Panc1 (cell line): ENCODE results near the gene FAM221B. TPM values are rescaled to one million over a fixed set of nuclear protein-coding genes. Genes with fewer than 3 reads are reported as not detected.

Source experiments
- ATAC-seq: fragments of 200-7000 bp; cut with Tn5 transposase; 2 replicates; pipeline ENCODE4 v1.9.1; 2020; ENCODE audit warnings: mild to moderate bottlenecking, moderate library complexity
- BruUV-seq: library from RNA; stranded (reverse); fragments of 400-500 nt; replicated peaks from 2 replicates; lab custom pipeline; 2021; lab: Mats Ljungman, UMichigan
- CTCF ChIA-PET: fragments of 300-600 bp; sonication (Branson Sonifier 250); formaldehyde crosslinking; loops from one replicate; lab custom pipeline; 2022; ENCODE audit warnings: antibody characterized with exemption; lab: Charles Lee
- POLR2A ChIA-PET: fragments of 300-600 bp; sonication (Branson Sonifier 250); formaldehyde crosslinking; loops from one replicate; lab custom pipeline; 2022; ENCODE audit warnings: antibody characterized with exemption; lab: Charles Lee
- DNase-seq: peaks from one replicate; pipeline ENCODE4 v3.0.0-alpha.2; 2010; ENCODE audit warnings: low read depth, low spot score
- H3K27ac ChIP-seq: 2 replicates; pipeline ENCODE4 v1.5.1; 2011; ENCODE audit warnings: mild to moderate bottlenecking, low read length, inconsistent platforms
- H3K27me3 ChIP-seq: fragments of 200-500 bp; sonication (Bioruptor generic); 2 replicates; pipeline ENCODE4 v1.6.0; 2014; ENCODE audit warnings: low read length, inconsistent platforms; ENCODE audit not compliant: control insufficient read depth, insufficient read depth
- H3K36me3 ChIP-seq: fragments of 200-500 bp; sonication (Bioruptor generic); 2 replicates; pipeline ENCODE4 v1.5.1; 2014; ENCODE audit warnings: inconsistent platforms, mild to moderate bottlenecking, low read length, moderate library complexity; ENCODE audit not compliant: control insufficient read depth, insufficient read depth
- H3K4me1 ChIP-seq: 2 replicates; pipeline ENCODE4 v1.5.1; 2011; ENCODE audit warnings: inconsistent platforms, mild to moderate bottlenecking, low read length, moderate library complexity; ENCODE audit not compliant: control insufficient read depth, insufficient read depth
- H3K4me3 ChIP-seq, 2 experiments: 2 replicates each; pipeline ENCODE4 v1.5.1; 2011 to 2012; ENCODE audit warnings: low read depth in 2 of 2, low read length in 2 of 2, mild to moderate bottlenecking in 2 of 2, inconsistent platforms in 1 of 2, moderate library complexity in 1 of 2
- H3K9me3 ChIP-seq: fragments of 200-500 bp; sonication (Bioruptor generic); 2 replicates; pipeline ENCODE4 v1.5.1; 2014; ENCODE audit warnings: low read depth, mild to moderate bottlenecking, inconsistent platforms, low read length, moderate library complexity; ENCODE audit not compliant: control insufficient read depth, insufficient read depth
- POLR2AphosphoS5 ChIP-seq: IDR thresholded peaks from 2 replicates; pipeline ENCODE4 v1.6.1; 2012; ENCODE audit warnings: mild to moderate bottlenecking, low read depth, low read length, moderate library complexity
- SIN3A ChIP-seq: IDR thresholded peaks from 2 replicates; pipeline ENCODE4 v1.6.1; 2012; ENCODE audit warnings: low read depth, mild to moderate bottlenecking, low read length, moderate library complexity, borderline replicate concordance; ENCODE audit not compliant: insufficient read depth
- in situ Hi-C: cut with HindIII; loops from 2 replicates; pipeline ENCODE4 v1.10.0; 2016; ENCODE audit warnings: low sequenced_read_pairs, low pct_unique_long_range_greater_than_20kb
- intact Hi-C: fragments of 100-400 bp; cut with micrococcal nuclease; formaldehyde crosslinking; loops from one replicate; pipeline ENCODE4 v1.10.0; 2022; ENCODE audit not compliant: unreplicated experiment
- total RNA-seq: library from RNA; stranded (reverse); gene quantifications from one replicate; pipeline ENCODE4 v1.2.1, GENCODE V29; 2021; ENCODE audit not compliant: unreplicated experiment
- TF ChIP-seq, protein P1 (sequence below): fragments of 450-650 bp; IDR thresholded peaks from 2 replicates; pipeline ENCODE4 v1.5.1; 2017; ENCODE audit warnings: mild to moderate bottlenecking
- TF ChIP-seq, protein P2 (sequence below), 2 experiments: IDR thresholded peaks; 2 replicates each; pipeline ENCODE4 v1.6.1; 2011 to 2012; ENCODE audit warnings: low read depth in 2 of 2, control low read depth in 1 of 2, low read length in 1 of 2, mild to moderate bottlenecking in 1 of 2, moderate library complexity in 1 of 2; ENCODE audit not compliant: insufficient read depth in 1 of 2

The FAM221B gene
- total RNA-seq, 1 experiment from 2014 or later = not detected

DNA sequence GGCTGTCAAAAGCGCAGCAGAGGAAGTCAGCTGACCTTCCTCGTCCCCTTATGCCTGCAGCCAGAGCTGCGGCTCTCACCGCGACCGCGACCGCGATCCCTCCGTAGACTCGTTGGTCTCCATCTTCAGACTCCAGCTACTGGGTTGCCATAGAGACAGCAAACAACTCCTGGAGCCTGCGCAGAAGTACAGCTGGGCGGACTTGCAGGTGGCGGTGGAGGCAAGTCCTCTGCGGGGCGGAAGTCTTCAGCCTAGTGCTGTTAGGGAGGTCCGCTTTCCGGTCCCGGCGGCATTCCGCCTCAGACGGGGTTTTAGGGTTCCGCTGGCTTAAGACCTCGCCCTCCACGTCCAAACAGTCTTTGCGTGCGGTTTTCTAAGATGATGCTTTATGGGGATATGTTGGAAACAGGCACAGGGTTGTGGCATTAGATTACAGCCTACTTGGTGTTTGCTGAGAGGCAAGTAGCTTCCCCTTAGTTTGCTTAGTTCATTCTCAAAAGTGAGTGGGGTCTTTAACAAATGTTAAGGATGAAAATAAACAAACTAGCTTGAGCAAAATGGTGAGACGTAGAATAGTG lies 16.4 kb downstream of the FAM221B start, which contains the start of gene SPAG8:
TSS of gene SPAG8 (minus strand) at position 238 of the 578 bp plus-strand sequence. CDS start at position 123, 115 bp downstream.
- ATAC-seq = peak; percentile 82
- Histone ChIP-seq H3K27ac (peak within 1 kb of the TSS; percentile 79), H3K9me3 (no peaks in the 10 kb centered on the region), H3K36me3 (no peaks in the 10 kb centered on the region), H3K4me3 (peak within 1 kb of the TSS; percentile 47 to 69), H3K4me1 (peaks cover 29% of the 10 kb centered on the region), H3K27me3 (peaks cover 3% of the 10 kb centered on the region; the same call in 1 of the 2 replicates)
- in situ Hi-C loops (no loop called here), intact Hi-C loops (loop anchor here (10.0 kb wide), 1 partner anchor 157 kb away; the partner anchor contains the start of genes CCDC107, RMRP and SIT1)
- TF ChIP-seq POLR2AphosphoS5 (peak; percentile 77), SIN3A (peak; percentile 91)
- TF ChIP-seq, protein P1, sequence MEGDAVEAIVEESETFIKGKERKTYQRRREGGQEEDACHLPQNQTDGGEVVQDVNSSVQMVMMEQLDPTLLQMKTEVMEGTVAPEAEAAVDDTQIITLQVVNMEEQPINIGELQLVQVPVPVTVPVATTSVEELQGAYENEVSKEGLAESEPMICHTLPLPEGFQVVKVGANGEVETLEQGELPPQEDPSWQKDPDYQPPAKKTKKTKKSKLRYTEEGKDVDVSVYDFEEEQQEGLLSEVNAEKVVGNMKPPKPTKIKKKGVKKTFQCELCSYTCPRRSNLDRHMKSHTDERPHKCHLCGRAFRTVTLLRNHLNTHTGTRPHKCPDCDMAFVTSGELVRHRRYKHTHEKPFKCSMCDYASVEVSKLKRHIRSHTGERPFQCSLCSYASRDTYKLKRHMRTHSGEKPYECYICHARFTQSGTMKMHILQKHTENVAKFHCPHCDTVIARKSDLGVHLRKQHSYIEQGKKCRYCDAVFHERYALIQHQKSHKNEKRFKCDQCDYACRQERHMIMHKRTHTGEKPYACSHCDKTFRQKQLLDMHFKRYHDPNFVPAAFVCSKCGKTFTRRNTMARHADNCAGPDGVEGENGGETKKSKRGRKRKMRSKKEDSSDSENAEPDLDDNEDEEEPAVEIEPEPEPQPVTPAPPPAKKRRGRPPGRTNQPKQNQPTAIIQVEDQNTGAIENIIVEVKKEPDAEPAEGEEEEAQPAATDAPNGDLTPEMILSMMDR = no peak
- TF ChIP-seq, protein P2, sequence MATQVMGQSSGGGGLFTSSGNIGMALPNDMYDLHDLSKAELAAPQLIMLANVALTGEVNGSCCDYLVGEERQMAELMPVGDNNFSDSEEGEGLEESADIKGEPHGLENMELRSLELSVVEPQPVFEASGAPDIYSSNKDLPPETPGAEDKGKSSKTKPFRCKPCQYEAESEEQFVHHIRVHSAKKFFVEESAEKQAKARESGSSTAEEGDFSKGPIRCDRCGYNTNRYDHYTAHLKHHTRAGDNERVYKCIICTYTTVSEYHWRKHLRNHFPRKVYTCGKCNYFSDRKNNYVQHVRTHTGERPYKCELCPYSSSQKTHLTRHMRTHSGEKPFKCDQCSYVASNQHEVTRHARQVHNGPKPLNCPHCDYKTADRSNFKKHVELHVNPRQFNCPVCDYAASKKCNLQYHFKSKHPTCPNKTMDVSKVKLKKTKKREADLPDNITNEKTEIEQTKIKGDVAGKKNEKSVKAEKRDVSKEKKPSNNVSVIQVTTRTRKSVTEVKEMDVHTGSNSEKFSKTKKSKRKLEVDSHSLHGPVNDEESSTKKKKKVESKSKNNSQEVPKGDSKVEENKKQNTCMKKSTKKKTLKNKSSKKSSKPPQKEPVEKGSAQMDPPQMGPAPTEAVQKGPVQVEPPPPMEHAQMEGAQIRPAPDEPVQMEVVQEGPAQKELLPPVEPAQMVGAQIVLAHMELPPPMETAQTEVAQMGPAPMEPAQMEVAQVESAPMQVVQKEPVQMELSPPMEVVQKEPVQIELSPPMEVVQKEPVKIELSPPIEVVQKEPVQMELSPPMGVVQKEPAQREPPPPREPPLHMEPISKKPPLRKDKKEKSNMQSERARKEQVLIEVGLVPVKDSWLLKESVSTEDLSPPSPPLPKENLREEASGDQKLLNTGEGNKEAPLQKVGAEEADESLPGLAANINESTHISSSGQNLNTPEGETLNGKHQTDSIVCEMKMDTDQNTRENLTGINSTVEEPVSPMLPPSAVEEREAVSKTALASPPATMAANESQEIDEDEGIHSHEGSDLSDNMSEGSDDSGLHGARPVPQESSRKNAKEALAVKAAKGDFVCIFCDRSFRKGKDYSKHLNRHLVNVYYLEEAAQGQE (IDR thresholded peaks at IDR 0.05; ENCODE audit: insufficient read depth in 1 of 2, low read depth in 2 of 2, low read length in 1 of 2) = peak in 1 of 2 experiments; percentile 46; a peak in 1 of 4 replicates
- ChIA-PET CTCF (interaction anchor here (0.6 to 1.6 kb wide), 3 partner anchors 13 to 66 kb away, joined by 4 to 8 read pairs (median 7); no protein-coding TSS in a partner anchor), POLR2A (interaction anchor here (0.6 kb wide), 1 partner anchor 80 kb away, joined by 10 read pairs; the partner anchor contains the start of genes CREB3 and TLN1)
- DNase-seq = peak; percentile 75
- no TSS peak for BruUV-seq

DNA sequence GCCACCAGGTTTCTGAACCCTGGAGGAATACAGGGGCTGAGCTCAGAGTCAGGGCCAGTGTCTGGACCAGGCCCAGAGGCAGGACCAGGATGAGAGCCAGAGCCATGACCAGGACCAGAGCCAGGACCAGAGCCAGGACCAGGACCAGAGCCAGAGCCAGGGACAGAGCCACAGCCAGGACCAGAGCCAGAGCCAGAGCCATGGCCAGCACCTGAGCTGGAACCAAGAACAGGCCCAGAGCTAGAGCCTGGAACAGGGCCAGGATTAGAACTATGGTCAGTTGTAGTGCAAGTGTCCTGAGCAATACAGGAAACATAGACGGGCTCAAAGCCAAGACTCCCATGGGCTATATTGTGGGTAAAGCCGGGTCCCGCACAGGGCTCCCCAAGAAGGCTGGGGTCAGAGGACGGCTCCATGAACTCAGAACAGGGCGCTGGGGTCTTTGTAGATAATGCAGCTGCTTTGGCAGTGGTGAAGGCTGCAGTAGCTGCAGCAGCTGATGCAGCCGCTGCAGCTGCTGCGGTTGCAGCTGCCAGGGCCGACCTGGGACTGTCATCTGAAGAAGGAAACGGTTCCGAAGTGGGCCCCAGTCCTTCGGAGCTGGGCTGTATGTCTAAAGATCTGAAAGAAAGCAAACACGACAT lies 17.0 kb downstream of the FAM221B start:
- BruUV-seq = no TSS peak
- in situ Hi-C loops = no loop called here
- Histone ChIP-seq H3K4me3 (peak overlapping the region; percentile 47 to 69), H3K27me3 (no peaks in the 10 kb centered on the region; the same call in 1 of the 2 replicates), H3K4me1 (peaks cover 29% of the 10 kb centered on the region), H3K36me3 (no peaks in the 10 kb centered on the region), H3K27ac (peak overlapping the region; percentile 79; the same call in 1 of the 2 replicates), H3K9me3 (no peaks in the 10 kb centered on the region)
- ChIA-PET POLR2A (interaction anchor here (0.6 kb wide), 1 partner anchor 79 kb away, joined by 10 read pairs; the partner anchor contains the start of genes CREB3 and TLN1), CTCF (interaction anchor here (0.6 to 1.6 kb wide), 4 partner anchors 13 to 72 kb away, joined by 4 to 8 read pairs (median 6); no protein-coding TSS in a partner anchor)
- ATAC-seq (no peak), DNase-seq (no peak)
- intact Hi-C loops = loop anchor here (10.0 kb wide), 1 partner anchor 157 kb away; the partner anchor contains the start of genes CCDC107, RMRP and SIT1
- TF ChIP-seq, protein P1 = no peak
